Measurements from ENCODE around the gene TRIM8. TPM values are rescaled to one million over a fixed set of nuclear protein-coding genes. Genes with fewer than 3 reads are reported as not detected.
"Not testable (repeated sequence)": the region's sequence is repeated elsewhere in the genome, so short reads cannot be mapped to it uniquely, and the experiment has no call there.

The TRIM8 gene
- total RNA-seq, 1 donor, result 126 TPM

GRCh38 chr10:102691285-102692066, 47.2 kb downstream of the TRIM8 start:
- no peak overlapping the region for H3K27ac ChIP-seq (ENCODE audit: low read depth, low read length)
- TF ChIP-seq, protein P1, sequence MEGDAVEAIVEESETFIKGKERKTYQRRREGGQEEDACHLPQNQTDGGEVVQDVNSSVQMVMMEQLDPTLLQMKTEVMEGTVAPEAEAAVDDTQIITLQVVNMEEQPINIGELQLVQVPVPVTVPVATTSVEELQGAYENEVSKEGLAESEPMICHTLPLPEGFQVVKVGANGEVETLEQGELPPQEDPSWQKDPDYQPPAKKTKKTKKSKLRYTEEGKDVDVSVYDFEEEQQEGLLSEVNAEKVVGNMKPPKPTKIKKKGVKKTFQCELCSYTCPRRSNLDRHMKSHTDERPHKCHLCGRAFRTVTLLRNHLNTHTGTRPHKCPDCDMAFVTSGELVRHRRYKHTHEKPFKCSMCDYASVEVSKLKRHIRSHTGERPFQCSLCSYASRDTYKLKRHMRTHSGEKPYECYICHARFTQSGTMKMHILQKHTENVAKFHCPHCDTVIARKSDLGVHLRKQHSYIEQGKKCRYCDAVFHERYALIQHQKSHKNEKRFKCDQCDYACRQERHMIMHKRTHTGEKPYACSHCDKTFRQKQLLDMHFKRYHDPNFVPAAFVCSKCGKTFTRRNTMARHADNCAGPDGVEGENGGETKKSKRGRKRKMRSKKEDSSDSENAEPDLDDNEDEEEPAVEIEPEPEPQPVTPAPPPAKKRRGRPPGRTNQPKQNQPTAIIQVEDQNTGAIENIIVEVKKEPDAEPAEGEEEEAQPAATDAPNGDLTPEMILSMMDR (IDR thresholded peaks at IDR 0.05; ENCODE audit: extremely low read depth, low read depth, low read length), result no peak
- no peak overlapping the region for H2AFZ ChIP-seq (ENCODE audit: low read length)
- H4K20me1 ChIP-seq (ENCODE audit: insufficient read depth, low read length), result no peaks in the 10 kb centered on the region
- no peaks in the 10 kb centered on the region for H3K27me3 ChIP-seq (ENCODE audit: insufficient read depth, low read length)
- no peak for DNase-seq (ENCODE audit: insufficient read length, low spot score, missing footprints)
- no peaks in the 10 kb centered on the region for H3K79me2 ChIP-seq (ENCODE audit: insufficient read depth, low read length)
- H3K9me3 ChIP-seq (ENCODE audit: low read depth, low read length), result no peaks in the 10 kb centered on the region
- H3K4me2 ChIP-seq (ENCODE audit: insufficient read depth, low read length), result no peak overlapping the region
- H3K4me3 ChIP-seq (ENCODE audit: insufficient read depth, low read length), result no peak overlapping the region
- peaks cover 3% of the 10 kb centered on the region for H3K4me1 ChIP-seq (ENCODE audit: insufficient read depth, low read length)
- H3K36me3 ChIP-seq (ENCODE audit: insufficient read depth, low read length), result peaks cover 2% of the 10 kb centered on the region

DNA sequence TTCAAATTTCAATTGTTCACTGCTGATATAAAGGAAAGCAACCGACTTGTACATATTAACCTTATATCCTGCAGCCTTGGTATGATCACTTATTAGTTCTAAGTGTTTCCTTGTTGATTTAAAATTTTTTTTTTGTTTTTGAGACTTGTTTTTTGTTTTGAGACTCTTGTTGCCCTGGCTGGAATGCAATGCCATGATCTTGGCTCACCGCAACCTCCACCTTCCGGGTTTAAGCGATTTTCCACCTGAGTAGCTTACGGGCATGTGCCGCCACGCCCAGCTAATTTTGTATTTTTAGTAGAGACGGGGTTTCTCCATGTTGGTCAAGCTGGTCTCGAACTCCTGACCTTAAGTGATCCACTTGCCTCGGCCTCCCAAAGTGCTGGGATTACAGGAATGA, 51.1 kb downstream of the TRIM8 start:
- H4K20me1 ChIP-seq (ENCODE audit: insufficient read depth, low read length); H3K27ac ChIP-seq (ENCODE audit: low read depth, low read length); H3K4me1 ChIP-seq (ENCODE audit: insufficient read depth, low read length); H3K27me3 ChIP-seq (ENCODE audit: insufficient read depth, low read length); DNase-seq (ENCODE audit: insufficient read length, low spot score, missing footprints); H3K4me2 ChIP-seq (ENCODE audit: insufficient read depth, low read length); H3K4me3 ChIP-seq (ENCODE audit: insufficient read depth, low read length); H2AFZ ChIP-seq (ENCODE audit: low read length); H3K79me2 ChIP-seq (ENCODE audit: insufficient read depth, low read length); H3K9me3 ChIP-seq (ENCODE audit: low read depth, low read length): not testable (repeated sequence)
- peaks cover 30% of the 10 kb centered on the region for H3K36me3 ChIP-seq (ENCODE audit: insufficient read depth, low read length)

DNA sequence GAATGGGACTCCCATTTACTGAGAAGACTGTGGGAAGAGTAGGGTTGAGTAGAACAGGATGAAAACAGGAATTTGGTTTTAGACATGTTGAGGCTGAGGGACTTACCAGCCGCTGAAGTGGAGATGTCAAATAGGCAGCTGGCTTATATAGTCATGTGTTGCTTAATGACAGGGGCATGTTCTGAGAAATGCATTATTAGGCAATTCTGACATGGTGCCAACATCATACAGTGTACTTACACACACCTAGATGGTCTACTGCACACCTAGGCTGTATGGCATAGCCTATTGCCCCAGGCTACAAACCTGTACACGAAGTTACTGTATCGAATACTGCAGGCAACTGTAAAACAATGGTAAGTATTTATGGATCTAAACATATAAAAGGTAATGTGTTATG, 52.5 kb downstream of the TRIM8 start:
- Histone ChIP-seq H3K4me3 (ENCODE audit: insufficient read depth, low read length) (no peak overlapping the region), H3K4me2 (ENCODE audit: insufficient read depth, low read length) (no peak overlapping the region), H3K27me3 (ENCODE audit: insufficient read depth, low read length) (no peaks in the 10 kb centered on the region), H4K20me1 (ENCODE audit: insufficient read depth, low read length) (no peaks in the 10 kb centered on the region), H3K4me1 (ENCODE audit: insufficient read depth, low read length) (peaks cover 10% of the 10 kb centered on the region), H3K27ac (ENCODE audit: low read depth, low read length) (no peak overlapping the region), H3K9me3 (ENCODE audit: low read depth, low read length) (no peaks in the 10 kb centered on the region), H3K36me3 (ENCODE audit: insufficient read depth, low read length) (peaks cover 30% of the 10 kb centered on the region), H2AFZ (ENCODE audit: low read length) (no peak overlapping the region), H3K79me2 (ENCODE audit: insufficient read depth, low read length) (no peaks in the 10 kb centered on the region)
- TF ChIP-seq, protein P1 (IDR thresholded peaks at IDR 0.05; ENCODE audit: extremely low read depth, low read depth, low read length), result no peak
- DNase-seq (ENCODE audit: insufficient read length, low spot score, missing footprints), result no peak

GRCh38 chr10:102698894-102699293, 54.6 kb downstream of the TRIM8 start:
- TF ChIP-seq, protein P1 (IDR thresholded peaks at IDR 0.05; ENCODE audit: extremely low read depth, low read depth, low read length), result no peak
- H2AFZ ChIP-seq (ENCODE audit: low read length), result no peak overlapping the region
- H3K27me3 ChIP-seq (ENCODE audit: insufficient read depth, low read length), result no peaks in the 10 kb centered on the region
- H3K27ac ChIP-seq (ENCODE audit: low read depth, low read length), result no peak overlapping the region
- H3K36me3 ChIP-seq (ENCODE audit: insufficient read depth, low read length), result peaks cover 30% of the 10 kb centered on the region
- DNase-seq (ENCODE audit: insufficient read length, low spot score, missing footprints), result no peak
- peaks cover 5% of the 10 kb centered on the region for H3K79me2 ChIP-seq (ENCODE audit: insufficient read depth, low read length)
- H4K20me1 ChIP-seq (ENCODE audit: insufficient read depth, low read length), result no peaks in the 10 kb centered on the region
- H3K4me2 ChIP-seq (ENCODE audit: insufficient read depth, low read length), result no peak overlapping the region
- peaks cover 15% of the 10 kb centered on the region for H3K4me1 ChIP-seq (ENCODE audit: insufficient read depth, low read length)
- H3K9me3 ChIP-seq (ENCODE audit: low read depth, low read length), result no peaks in the 10 kb centered on the region
- H3K4me3 ChIP-seq (ENCODE audit: insufficient read depth, low read length), result no peak overlapping the region

Data from osteoblast (primary cell).